ENCODE results near the gene MAB21L4.
"Not testable (repeated sequence)": the region's sequence is repeated elsewhere in the genome, so short reads cannot be mapped to it uniquely, and the experiment has no call there.

MAB21L4 gene

GRCh38 chr2:240857039-240858008 is 38.6 kb downstream of the MAB21L4 start:
- DNase-seq: no peak

- DNase-seq: no peak
Observed at GRCh38 chr2:240856151-240856980, 39.6 kb downstream of the MAB21L4 start.

- DNase-seq: no peak
Observed at GRCh38 chr2:240855670-240856069, 40.3 kb downstream of the MAB21L4 start.

DNA sequence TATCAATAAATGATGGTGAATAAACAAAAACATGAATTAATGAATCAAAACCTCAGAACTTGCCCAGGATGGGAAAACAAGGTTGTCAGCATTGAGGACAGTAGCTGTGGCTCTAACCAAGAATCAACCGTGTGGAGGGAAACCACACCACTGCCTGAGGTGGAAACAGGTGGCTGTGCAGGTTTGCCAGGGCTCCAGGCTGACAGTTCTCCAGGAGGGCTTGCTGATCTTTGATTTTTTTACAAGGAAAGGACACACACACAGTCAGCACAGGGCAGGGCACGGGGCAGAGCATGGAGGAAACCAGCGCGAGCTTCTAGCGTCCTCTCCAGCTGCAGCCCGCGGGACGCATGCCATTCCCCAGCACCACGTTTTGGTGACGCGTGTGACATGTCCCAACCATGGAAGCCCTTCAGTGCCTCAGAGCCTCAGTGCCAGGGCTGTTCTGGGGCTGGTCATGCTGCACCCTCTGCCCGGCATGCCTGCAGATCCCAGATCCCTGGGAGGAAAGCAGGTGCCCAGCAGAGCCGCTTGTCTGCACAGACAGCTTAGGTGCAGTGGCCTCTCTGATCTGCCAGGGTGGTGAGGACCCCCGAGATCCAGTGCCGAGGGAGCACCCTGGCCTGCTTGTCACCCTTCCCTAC is 43.2 kb downstream of the MAB21L4 start:
- no peak for DNase-seq

DNA sequence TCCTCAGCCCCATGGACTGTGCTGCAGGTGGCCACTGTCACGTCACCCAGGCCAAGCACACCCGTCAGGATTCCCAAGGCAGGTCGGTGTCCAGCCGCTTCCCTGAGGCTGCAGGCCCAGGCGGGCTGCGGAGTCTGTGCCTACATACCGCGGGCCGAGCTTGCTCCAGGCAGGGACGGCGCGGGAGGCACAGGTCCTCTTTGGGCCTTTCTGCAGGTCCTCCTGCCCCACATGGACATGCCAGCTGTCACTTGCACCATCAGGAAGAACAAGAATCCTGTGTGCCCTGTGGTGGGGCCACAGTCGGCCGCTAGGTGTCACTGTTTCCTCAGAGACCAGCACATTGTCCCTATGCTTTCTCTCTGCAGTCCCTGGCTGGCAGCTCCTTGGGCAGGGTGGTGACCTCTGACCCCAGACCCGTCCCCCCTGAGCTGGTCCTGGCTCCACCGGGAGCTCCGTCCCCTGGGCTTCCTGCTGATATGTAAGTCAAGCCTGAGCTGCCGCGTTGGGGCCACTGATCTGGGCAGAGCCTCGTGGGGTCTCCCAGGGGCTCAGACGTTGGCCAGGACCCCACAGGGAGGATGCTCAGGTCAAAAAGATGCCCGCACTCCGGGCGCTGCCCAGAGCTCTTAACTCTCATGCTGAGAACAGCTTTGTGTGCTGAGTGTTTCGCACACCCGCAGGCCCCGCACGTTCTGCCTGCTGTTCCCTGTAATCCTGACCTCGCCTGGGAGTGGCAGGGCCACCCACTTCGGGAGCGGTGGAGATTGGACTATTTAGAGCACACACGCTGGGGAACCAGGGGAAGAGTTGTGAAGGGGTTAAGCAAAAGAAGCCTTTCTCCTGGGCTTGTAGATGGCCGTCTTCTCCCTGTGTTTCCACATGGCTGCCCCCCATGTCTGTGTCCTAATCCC is 44.6 kb downstream of the MAB21L4 start:
- peak; percentile 68 to 84 for DNase-seq

DNA sequence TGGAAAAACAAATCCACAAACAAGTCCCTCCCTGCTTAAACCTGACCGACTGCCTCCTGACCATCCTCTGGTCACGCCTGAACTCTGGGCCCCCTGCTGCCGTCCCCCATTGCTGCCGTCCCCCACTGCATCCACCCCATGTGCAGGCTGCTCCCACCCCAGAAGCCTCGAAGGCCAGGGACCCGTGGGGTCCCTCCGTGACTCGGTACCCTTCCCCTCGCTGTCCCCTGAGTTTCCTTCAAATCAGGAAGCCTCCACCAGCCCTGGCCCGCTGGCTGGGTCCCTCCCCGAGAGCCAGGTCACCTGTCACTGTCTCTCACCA is 45.2 kb downstream of the MAB21L4 start:
- DNase-seq: no peak

GRCh38 chr2:240850026-240850425 is 45.9 kb downstream of the MAB21L4 start:
- DNase-seq: no peak

GRCh38 chr2:240848900-240849680 is 46.9 kb downstream of the MAB21L4 start:
- no peak for DNase-seq

- DNase-seq: no peak
Observed at GRCh38 chr2:240847817-240848216, 48.1 kb downstream of the MAB21L4 start.

- DNase-seq: no peak
Observed at GRCh38 chr2:240846873-240847595, 48.9 kb downstream of the MAB21L4 start.

DNA sequence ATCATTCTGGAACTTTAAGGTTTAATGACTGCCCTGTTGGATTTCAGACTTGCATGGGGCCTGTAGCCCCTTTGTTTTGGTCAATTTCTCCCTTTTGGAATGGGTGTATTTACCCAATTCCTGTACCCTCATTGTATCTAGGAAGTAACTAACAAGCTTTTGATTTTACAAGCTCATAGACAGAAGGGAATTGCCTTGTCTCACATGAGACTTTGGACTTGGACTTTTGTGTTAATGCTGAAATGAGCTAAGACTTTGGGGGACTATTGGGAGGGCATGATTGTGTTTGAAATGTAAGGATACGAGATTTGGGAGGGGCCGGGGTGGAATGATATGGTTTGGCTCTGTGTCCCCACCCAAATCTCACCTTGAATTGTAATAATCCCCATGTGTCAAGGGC is 49.6 kb downstream of the MAB21L4 start:
- DNase-seq: not testable (repeated sequence)

DNA sequence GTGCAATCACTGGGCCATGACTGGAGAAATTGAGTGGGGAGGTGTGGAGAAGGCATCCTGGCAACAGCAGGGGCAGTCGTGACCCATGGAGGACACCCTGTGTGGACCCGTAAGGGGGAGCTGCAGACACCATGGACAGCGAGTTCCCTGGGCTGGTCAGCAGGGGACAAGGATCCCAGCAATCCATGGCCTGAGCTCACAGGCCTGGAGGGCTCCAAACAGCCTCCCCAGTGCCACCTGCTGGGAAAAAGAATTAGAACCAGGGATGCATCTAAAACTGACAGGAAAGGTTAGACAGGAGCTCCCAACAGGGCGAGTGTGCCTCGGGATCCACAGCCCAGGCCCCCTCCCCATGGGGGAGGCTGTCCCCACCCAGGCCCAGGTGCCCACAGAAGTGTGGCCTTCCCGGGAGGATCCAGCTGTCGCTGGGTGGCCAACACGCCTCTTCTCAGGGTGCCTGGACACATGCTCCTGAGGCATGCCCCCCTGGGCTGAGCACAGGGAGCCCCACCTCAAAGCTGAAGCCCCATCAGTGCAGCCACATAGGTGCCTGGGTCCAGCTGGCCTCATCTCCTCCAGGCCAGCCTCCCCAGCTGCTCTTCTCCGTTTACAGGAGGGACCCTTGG is 55.4 kb downstream of the MAB21L4 start:
- no peak for DNase-seq

GRCh38 chr2:240839152-240840143 is 56.5 kb downstream of the MAB21L4 start:
- no peak for DNase-seq

GRCh38 chr2:240837621-240838020 is 58.3 kb downstream of the MAB21L4 start:
- DNase-seq: no peak

DNA sequence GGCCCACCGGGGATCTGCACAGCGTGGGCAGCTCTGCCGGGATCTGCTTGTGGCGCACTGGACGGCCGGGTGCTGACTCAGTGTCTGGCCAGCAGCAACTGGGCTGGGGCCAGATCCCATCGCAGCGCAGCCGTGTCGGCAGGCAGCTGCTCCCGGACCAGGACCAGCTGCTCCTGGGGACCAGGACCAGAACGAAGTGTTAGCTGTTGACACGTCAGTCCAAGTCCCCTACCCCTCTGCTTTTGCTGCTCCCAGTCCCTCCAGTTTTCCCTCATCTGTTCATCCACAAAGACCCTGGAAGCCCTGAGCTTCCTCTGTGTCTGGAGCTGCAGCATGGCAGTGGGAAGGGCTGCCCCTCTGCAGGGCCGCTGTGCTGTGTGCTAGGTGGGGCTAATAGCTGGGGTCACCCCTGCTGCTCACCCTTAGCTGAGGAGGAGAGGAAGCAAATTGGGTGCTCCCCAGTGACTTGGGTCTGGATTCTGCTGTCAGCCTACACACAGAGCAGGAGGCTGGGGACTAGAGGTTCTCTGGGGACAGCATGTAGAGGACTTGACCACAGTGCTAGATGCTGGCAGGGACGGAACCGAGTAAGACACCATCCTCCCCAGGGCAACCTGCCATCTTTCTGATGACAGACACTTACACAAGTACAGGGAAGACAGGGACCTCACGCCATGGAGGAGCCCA is 59.0 kb downstream of the MAB21L4 start:
- no peak for DNase-seq
